Measurements from ENCODE around the gene ADAMTS8. TPM values are rescaled to one million over a fixed set of nuclear protein-coding genes. Genes with fewer than 3 reads are reported as not detected.

ADAMTS8 gene
- total RNA-seq, 4 donors from 2014 or later, result 23.5 to 55.5 (median 29.8) TPM

DNA sequence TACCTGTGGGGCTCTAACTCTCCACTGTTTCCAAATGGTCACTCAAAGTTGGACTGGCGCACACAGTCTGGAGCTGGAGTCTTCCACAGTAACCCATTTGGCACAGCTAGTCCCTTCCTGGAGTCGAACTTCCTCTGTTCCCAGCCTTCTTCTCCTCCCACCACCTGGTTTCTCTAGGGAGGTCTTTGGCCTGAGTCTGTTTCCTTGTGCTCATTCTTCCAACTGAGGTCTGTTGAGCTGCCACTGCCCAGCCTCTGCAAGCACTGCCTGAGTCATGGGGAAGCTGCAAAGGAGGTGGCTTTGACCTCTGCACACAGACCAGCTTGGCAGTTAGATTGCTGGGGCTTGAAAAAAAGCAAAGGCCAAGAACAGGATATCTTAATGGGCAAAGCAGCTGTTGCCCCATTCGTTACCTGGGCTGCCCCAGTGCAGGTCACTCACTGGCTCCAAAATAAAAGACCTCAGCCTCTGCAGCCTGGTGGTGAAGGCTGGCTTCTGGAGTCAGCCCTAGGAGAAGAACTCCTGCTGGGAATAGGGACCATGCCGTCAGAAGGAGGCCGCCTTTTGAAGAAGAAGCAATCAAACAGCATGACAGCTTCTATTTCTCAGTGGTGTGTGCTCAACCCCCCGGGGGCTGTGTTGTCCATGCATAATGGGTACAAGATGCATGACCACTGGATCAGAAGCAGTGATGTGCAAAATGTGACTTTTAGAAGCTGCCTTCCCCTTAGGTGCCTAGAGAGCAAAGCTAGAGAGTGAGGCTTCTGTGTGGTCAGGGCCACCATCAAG lies 23.0 kb upstream of the ADAMTS8 start:
- Histone ChIP-seq H3K4me3 (peak overlapping the region; percentile 59 to 74 (median 66)), H3K9me3 (no peaks in the 10 kb centered on the region), H3K27me3 (peaks cover 0 to 16% (median 0%) of the 10 kb centered on the region in 4 donors), H3K4me1 (peaks cover 58 to 77% (median 75%) of the 10 kb centered on the region in 4 donors), H3K27ac (replicated peaks in 1 of 4) (peak overlapping the region; percentile 79 to 86 (median 80)), H3K36me3 (no peaks in the 10 kb centered on the region)
- WGBS, result 69% methylated on average over 6 of the region's 6 CpGs
- no peak for TF ChIP-seq EP300 (IDR thresholded peaks at IDR 0.05)
- peak in 1 of 2 donors; percentile 8 for TF ChIP-seq POLR2AphosphoS5 (IDR thresholded peaks at IDR 0.05)
- DNase-seq (ENCODE audit: extremely low spot score), result no peak
- intact Hi-C loops (cut with DNase I), result no loop called here

DNA sequence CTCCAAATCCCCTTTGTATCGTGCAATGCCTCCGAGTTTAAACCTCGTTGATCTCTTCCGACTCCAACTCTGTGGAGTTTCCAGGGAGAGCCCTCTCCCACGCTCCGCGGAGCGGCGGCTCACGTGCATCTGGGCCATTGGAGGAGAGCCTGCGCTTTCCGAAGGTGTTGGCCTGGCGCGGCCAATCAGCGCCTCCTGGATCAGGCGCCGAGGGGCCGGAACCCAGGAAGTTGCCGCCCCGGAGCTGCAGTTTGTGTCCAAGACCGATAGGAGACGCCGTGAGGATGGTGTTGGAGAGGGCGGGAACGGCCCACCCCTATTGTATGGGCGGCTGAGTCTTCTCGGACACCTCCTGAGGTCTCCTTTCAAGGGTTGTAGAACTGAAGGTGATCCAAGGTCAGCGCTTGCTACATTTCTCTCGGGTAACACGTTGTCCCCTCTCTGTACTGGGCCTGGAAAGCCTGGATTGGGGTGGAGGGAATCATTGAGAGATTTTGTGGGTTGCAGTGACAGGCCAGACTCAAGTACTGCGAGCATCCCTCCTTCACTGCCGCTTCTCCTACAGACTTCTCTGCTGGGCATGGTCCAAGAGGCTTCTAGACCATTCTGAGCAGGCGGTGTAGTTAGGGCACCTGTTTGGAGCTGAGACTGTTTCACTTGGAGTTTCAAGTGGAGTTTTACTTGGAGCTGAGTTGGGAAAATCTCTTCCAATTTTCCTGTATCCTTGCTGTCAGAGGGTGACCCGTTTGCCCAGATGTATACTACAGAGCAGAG lies 21.8 kb upstream of the ADAMTS8 start:
- TF ChIP-seq POLR2AphosphoS5 (IDR thresholded peaks at IDR 0.05) (peak; percentile 73 to 86), POLR2A (IDR thresholded peaks at IDR 0.05; ENCODE audit: low read depth) (no peak)
- TF ChIP-seq, protein P1, sequence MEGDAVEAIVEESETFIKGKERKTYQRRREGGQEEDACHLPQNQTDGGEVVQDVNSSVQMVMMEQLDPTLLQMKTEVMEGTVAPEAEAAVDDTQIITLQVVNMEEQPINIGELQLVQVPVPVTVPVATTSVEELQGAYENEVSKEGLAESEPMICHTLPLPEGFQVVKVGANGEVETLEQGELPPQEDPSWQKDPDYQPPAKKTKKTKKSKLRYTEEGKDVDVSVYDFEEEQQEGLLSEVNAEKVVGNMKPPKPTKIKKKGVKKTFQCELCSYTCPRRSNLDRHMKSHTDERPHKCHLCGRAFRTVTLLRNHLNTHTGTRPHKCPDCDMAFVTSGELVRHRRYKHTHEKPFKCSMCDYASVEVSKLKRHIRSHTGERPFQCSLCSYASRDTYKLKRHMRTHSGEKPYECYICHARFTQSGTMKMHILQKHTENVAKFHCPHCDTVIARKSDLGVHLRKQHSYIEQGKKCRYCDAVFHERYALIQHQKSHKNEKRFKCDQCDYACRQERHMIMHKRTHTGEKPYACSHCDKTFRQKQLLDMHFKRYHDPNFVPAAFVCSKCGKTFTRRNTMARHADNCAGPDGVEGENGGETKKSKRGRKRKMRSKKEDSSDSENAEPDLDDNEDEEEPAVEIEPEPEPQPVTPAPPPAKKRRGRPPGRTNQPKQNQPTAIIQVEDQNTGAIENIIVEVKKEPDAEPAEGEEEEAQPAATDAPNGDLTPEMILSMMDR (IDR thresholded peaks at IDR 0.05), result peak; percentile 61 to 77 (median 67)
- peak overlapping the region; percentile 59 to 74 (median 66) for H3K4me3 ChIP-seq

DNA sequence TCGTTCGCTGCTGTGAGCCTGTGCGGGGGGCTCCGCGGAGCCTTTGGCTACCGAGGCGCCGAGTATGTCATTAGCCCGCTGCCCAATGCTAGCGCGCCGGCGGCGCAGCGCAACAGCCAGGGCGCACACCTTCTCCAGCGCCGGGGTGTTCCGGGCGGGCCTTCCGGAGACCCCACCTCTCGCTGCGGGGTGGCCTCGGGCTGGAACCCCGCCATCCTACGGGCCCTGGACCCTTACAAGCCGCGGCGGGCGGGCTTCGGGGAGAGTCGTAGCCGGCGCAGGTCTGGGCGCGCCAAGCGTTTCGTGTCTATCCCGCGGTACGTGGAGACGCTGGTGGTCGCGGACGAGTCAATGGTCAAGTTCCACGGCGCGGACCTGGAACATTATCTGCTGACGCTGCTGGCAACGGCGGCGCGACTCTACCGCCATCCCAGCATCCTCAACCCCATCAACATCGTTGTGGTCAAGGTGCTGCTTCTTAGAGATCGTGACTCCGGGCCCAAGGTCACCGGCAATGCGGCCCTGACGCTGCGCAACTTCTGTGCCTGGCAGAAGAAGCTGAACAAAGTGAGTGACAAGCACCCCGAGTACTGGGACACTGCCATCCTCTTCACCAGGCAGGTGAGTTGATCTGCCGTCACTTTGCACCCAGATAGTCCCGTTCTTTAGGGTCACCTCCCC lies 21.0 kb upstream of the ADAMTS8 start:
- H3K27me3 ChIP-seq, result peaks cover 0 to 16% (median 0%) of the 10 kb centered on the region in 4 donors
- H3K9me3 ChIP-seq, result no peaks in the 10 kb centered on the region
- intact Hi-C loops (cut with DNase I), result no loop called here
- peak overlapping the region; percentile 79 to 86 (median 80) for H3K27ac ChIP-seq (replicated peaks in 1 of 4)
- peaks cover 42 to 60% (median 55%) of the 10 kb centered on the region in 4 donors for H3K4me1 ChIP-seq
- no peak for DNase-seq (ENCODE audit: extremely low spot score)
- no peaks in the 10 kb centered on the region for H3K36me3 ChIP-seq
- H3K4me3 ChIP-seq, result peak overlapping the region; percentile 59 to 74 (median 66)
- no CpG with 5 or more reads among the region's 64 CpGs for WGBS
- TF ChIP-seq EP300 (IDR thresholded peaks at IDR 0.05) (no peak), POLR2AphosphoS5 (IDR thresholded peaks at IDR 0.05) (no peak), POLR2A (IDR thresholded peaks at IDR 0.05; ENCODE audit: low read depth) (no peak)
- TF ChIP-seq, protein P1 (IDR thresholded peaks at IDR 0.05), result no peak

More for the DNA sequence above, 21.8 kb upstream of the ADAMTS8 start:
- WGBS, result 30% methylated on average over 16 of the region's 34 CpGs
- Histone ChIP-seq H3K4me1 (peaks cover 49 to 67% (median 63%) of the 10 kb centered on the region in 4 donors), H3K27ac (replicated peaks in 1 of 4) (peak overlapping the region; percentile 79 to 86 (median 80)), H3K36me3 (no peaks in the 10 kb centered on the region), H3K9me3 (no peaks in the 10 kb centered on the region), H3K27me3 (peaks cover 0 to 16% (median 0%) of the 10 kb centered on the region in 4 donors)
- intact Hi-C loops (cut with DNase I), result no loop called here
- no peak for DNase-seq (ENCODE audit: extremely low spot score)

DNA sequence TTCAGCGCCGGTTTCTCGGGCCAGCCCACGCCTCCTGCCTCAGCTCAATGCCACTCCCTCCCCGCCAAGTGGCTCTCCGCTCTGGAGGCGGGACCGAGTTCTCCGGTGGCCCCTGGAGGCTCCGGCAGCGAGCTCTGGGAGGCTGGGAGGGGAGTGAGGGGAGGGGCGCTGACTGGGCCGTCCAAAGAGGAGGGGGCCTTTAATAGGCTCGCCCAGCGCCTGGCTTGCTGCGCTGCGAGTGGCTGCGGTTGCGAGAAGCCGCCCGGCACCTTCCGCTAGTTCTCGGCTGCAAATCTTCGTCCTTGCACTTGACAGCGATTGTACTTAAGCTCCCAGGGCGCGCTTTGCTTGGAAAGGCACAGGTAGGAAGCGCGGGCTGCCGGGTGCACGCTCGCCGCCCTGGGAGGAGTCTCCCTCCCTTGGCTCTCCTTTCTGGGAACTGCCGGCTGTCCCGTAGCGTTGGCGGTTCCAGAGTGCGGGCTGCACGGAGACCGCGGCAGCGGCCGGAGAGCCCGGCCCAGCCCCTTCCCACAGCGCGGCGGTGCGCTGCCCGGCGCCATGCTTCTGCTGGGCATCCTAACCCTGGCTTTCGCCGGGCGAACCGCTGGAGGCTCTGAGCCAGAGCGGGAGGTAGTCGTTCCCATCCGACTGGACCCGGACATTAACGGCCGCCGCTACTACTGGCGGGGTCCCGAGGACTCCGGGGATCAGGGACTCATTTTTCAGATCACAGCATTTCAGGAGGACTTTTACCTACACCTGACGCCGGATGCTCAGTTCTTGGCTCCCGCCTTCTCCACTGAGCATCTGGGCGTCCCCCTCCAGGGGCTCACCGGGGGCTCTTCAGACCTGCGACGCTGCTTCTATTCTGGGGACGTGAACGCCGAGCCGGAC lies 20.3 kb upstream of the ADAMTS8 start, which contains the start of gene ADAMTS15:
Gene ADAMTS15, plus strand, starts transcription at position 230 of the 894 bp plus-strand sequence. Its CDS starts 329 bp downstream, at position 559.
- WGBS, result 1% methylated on average over 23 of the region's 75 CpGs
- H3K4me3 ChIP-seq, result peak within 1 kb of the TSS; percentile 59 to 74 (median 66)
- H3K4me1 ChIP-seq, result peaks cover 35 to 54% (median 48%) of the 10 kb centered on the region in 4 donors
- H3K27ac ChIP-seq (replicated peaks in 1 of 4), result peak within 1 kb of the TSS; percentile 79 to 86 (median 80)
- H3K27me3 ChIP-seq, result peaks cover 0 to 16% (median 0%) of the 10 kb centered on the region in 4 donors
- DNase-seq (ENCODE audit: extremely low spot score), result peak; percentile 95
- H3K9me3 ChIP-seq, result no peaks in the 10 kb centered on the region
- intact Hi-C loops (cut with DNase I), result no loop called here
- no peaks in the 10 kb centered on the region for H3K36me3 ChIP-seq
- TF ChIP-seq, protein P1 (IDR thresholded peaks at IDR 0.05), result no peak
- TF ChIP-seq POLR2A (IDR thresholded peaks at IDR 0.05; ENCODE audit: low read depth) (peak; percentile 18), EP300 (IDR thresholded peaks at IDR 0.05) (no peak), POLR2AphosphoS5 (IDR thresholded peaks at IDR 0.05) (peak; percentile 67 to 85)

All from esophagus muscularis mucosa (tissue), 4 donors.